GM19035 (cell line): ENCODE data around the gene ZNF692.

Experiments used
- ATAC-seq: cut with Tn5 transposase; IDR thresholded peaks from one replicate; pipeline ENCODE4 v1.9.1; 2021; ENCODE audit not compliant: unreplicated experiment

Gene ZNF692

DNA sequence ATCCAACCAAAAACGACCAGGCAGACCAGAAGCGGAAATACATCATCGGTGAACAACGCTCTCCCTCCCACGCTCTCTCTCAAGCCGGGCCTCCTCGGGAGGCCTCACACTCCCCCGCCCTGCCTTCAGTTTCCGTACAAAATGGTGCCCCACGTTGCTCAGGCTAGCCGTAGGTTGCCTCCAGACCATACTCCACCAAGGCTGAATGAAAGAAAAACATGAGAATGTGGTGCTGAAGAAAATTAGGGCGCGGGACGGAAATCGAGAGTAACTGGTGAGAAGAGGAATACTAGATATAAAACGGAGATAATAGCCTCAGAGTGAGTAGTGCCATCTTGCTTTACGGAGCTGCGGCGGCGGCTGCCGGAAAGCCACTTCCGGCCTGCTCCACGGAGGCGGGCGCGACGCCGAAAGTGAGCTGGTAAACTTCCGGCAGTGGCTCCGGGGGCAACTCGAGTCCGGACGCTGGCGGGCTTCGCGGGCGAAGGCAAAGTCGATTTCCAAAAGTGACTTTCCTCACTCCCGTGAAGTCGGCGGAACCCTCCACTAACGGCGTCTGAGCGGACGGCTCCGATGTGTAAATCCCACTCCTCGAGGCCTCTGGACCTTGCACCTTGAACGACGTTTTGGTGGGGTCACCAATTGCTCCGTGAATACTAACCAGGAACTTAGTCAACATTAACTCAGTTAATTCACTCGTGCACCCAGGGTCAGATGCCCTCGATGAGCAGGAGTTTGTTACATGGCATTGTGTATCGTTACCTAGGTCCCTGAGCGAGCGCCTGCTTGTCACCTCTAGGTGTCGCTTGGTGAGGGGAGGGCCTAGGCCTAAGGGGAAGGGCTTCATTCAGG is 32.8 kb downstream of the ZNF692 start, which contains the start of gene SH3BP5L:
TSS of gene SH3BP5L (minus strand) at position 7 of the 852 bp plus-strand sequence. CDS start 980 bp downstream, outside the sequence.
- peak; percentile 90 for ATAC-seq

GRCh38 chr1:248825573-248825908 is 33.3 kb downstream of the ZNF692 start:
- ATAC-seq, result peak; percentile 0

- no peak for ATAC-seq
Measured at GRCh38 chr1:248825136-248825535, 33.7 kb downstream of the ZNF692 start.

GRCh38 chr1:248824701-248825100 is 34.2 kb downstream of the ZNF692 start:
- ATAC-seq, result no peak

- no peak for ATAC-seq
Measured at GRCh38 chr1:248824301-248824700, 34.6 kb downstream of the ZNF692 start.

DNA sequence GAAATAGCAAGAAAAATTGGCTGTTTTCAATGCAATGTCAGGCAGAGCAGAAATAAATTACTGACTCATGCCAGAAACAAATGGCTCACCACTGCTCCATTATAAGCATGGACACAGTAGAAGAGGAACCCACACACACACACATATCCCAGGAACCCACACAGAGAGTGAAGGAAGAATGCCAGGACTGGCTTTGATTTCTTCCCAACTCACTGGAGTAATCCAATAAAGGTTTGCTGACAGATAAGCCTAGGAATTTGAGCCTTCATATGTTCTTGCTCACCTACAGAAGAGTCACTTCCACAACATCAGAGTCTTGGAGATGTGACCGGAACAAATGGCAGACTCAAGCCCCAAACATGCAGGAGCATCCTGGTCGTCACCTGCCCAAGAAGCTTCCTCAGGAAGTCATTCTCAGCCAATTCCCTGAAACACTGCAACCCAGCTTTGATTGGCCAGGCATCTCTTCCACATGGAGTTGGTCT is 35.3 kb downstream of the ZNF692 start:
- no peak for ATAC-seq

DNA sequence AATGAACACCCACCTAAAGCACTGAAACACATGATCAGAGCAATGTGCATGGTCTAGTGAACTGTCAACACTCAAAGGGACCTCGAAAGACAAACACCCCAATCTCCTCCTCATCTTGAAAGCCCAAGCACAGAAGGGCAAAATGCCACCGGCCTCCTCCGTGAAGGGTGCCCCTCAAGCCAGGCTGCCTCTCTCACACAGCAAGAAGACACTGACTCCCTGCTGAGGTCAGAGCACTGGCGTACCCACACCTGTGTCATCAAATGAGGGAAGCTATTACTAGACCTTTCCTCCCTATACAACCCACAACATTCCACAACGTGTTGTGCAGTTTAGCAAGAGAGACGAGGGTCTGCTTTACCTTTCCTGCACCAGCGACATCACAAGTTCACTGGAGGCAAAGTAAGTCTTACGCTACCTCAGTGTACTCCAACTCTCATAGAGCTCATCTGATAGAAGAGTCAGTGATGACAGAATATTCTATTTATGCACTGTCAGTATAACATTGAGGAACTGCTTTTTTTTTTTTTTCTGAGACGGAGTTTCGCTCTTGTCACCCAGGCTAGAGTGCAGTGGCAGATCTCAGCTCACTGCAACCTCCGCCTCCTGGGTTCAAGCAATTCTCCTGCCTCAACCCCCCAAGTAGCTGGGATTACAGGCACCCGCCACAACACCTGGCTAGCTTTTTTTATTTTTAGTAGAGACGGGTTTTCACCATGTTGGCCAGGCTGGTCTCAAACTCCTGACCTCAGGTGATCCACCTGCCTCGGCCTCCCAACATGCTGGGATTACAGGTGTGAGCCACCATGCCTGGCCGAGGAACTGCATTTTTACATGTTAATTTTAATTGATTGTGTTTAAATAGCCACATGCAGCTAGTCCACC is 36.5 kb downstream of the ZNF692 start:
- ATAC-seq, result no peak

DNA sequence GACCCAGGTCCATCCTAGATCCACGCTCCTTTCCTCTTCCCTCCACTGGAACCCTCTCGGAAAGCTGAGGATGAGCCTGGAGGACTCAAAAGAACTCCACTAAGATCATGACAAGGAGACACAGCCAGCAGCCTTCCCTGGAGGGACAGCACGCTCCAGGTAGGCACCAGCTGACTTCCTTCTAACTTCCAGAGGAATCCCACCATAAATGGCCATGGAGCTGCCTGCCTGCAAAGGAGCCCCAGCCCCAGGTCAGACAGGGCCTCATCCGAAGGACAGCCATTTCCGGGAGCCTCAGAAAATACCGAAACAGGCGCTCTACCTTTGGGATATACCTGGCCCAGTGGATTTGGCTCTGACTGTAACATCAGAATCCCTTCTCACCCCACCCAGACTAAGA is 37.2 kb downstream of the ZNF692 start:
- ATAC-seq, result no peak

- ATAC-seq, result no peak
Measured at GRCh38 chr1:248821101-248821500, 37.8 kb downstream of the ZNF692 start.

DNA sequence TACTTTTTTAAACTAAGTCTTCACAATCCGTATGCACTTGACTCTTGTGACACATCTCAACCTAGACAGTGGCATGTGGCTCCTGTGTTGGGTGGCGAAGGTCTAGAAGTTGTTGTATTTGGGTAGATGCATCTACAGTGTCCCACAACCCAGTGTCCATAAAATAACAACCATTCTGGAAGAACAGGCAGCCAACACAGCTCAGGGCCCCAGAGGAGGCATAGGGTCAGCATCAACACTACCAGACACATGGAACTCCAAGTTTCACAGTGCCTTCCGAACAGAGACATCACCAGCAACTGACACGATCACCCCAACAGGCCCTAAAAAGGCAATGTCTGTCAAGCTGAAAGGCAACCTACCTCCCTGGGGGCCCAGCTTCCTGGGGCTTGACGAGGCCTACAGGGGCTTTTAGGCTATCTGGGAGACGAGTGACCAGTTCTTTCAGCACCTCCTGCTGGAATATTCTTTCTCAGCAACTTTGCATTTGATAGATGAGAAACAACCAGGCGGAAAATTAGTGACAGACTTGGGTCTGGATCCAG is 38.8 kb downstream of the ZNF692 start:
- ATAC-seq, result no peak

DNA sequence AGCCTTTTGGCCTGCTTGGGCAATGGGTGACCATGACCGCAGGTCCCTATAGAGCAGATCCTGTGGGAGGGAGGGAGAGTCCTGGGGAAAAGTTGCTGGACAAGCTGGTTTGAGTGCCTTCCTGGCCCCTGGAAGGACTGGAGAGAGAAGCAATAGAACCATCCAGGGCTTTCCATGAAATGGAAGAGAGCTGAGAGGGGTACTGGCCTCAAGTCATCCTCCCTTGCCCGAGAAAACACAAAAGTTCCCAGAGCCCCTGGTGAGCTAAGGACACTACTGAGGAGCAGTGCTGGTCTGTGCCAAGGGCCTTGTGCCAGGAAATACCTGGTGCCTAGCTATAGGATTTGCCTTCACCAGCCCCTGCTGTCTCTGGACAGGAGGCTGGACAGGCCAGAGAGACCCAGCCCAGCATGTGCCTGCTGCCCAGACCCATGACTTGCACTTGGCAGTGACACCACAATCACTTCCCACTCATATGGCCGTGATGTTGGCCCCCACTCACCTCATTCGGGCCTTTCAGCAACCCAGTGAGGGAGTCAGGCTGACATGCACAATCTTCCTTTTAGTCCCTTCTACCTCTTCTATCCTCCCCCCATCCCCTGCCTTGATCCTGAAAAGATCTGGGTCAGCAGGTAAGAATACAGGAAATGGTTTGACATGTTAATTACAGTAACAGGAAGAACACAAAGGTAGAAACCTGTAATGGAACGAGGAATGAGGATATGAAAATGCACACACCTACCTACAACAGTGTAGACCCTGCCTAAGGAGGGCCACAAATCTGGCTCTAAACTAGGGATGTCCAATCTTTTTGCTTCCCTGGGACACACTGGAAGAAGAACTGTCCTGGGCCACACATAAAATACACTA is 40.1 kb downstream of the ZNF692 start:
- ATAC-seq, result no peak

DNA sequence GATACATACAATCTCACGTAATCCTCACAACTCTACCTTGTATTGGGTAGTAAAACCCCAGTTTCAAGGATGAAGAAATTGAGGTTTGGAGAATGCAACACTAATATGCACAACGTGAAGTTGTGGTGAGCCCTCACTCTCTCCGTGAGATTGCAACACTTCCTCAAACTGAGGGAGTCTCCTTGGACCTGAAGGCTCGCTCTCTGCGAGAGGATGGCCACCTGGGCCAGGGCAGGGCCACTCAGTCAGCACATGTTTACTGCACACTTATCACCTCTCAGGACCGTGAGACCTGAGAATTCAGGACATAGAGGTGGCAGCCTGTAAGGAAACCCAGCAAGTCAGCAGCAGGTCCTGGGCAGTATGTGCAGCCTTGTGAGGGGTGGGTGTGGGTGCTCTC is 41.8 kb downstream of the ZNF692 start:
- no peak for ATAC-seq

DNA sequence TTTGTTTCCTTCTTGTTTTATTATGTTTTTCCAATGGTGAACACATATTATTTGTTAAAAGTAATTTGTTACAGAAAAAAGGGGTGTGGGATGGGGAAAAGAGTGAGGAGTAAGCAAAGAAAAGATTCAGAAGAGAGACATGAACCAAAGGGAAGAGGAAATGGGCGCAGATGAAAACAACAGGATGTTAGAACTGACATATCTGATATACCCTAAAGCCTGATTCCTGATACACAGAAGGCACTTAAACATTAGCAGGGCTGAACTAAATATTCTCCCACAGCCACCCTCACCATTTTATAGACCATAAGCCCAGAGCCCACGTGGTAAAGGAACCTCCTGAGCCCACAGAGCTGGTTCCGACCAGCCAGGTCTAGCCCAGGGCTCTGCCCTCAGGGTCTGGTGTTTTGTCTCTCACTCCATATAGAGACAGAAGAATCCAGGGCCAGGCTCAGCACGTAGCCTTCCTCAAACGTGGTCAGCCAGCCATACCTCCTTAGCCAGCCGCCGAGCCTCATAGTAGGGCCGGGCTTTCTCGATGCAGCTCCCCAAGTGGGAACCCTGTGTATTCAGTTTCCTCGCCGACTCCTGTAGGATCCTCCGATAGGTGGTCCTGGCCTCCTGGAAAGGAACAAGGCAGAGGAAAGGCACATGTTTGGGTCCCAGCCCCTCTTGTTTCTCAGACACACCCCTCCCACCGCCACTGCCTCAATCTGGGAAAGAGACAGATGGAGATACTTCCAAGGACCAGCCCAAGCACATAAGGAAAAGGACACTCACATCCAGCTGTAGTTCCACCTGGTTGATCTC is 42.6 kb downstream of the ZNF692 start:
- no peak for ATAC-seq

GRCh38 chr1:248815407-248816034 is 43.4 kb downstream of the ZNF692 start:
- no peak for ATAC-seq

- no peak for ATAC-seq
Measured at GRCh38 chr1:248814351-248814750, 44.5 kb downstream of the ZNF692 start.

GRCh38 chr1:248813546-248813945 is 45.3 kb downstream of the ZNF692 start:
- ATAC-seq, result no peak

GRCh38 chr1:248812736-248813425 is 46.0 kb downstream of the ZNF692 start:
- ATAC-seq, result no peak
